Measurements from ENCODE around the gene LRRC26. TPM values are rescaled to one million over a fixed set of nuclear protein-coding genes. Genes with fewer than 3 reads are reported as not detected.
A peak's percentile ranks its signal among the peaks of the same experiment; 100 is the strongest.

LRRC26 gene
- total and polyA plus RNA-seq, 2 of the 13 experiments (the other 11 are each of a cell fraction or from before 2014, with no cell fraction given) = not detected

GRCh38 chr9:137162505-137163364 is 7.1 kb downstream of the LRRC26 start (continued):
- no peak for TF ChIP-seq FOXC1 (CRISPR knock-in tag; IDR thresholded peaks at IDR 0.05; ENCODE audit: borderline replicate concordance)
- TF ChIP-seq RELA (CRISPR knock-in tag; IDR thresholded peaks at IDR 0.05) = no peak
- 0 out of 2 replicates have a peak, but pooled peaks have one; percentile 65 for TF ChIP-seq ZNF547 (CRISPR knock-in tag; IDR thresholded peaks at IDR 0.05)
- TF ChIP-seq ZNF800 (CRISPR knock-in tag; IDR thresholded peaks at IDR 0.05) = peak; percentile 65; the same call in 1 of the 2 replicates
- TF ChIP-seq ZNF274 (CRISPR knock-in tag; IDR thresholded peaks at IDR 0.05) = 0 out of 2 replicates have a peak, but pooled peaks have one; percentile 25
- no peak for TF ChIP-seq SP2 (CRISPR knock-in tag; IDR thresholded peaks at IDR 0.05)
- no peak for TF ChIP-seq LBX2 (CRISPR knock-in tag; IDR thresholded peaks at IDR 0.05; ENCODE audit: borderline replicate concordance)
- no peak for TF ChIP-seq ZIK1 (CRISPR knock-in tag; IDR thresholded peaks at IDR 0.05; ENCODE audit: borderline replicate concordance, low read depth)

Data from HepG2 (cell line).